ENCODE results near the gene ITGAX.
"Not testable (repeated sequence)": the region's sequence is repeated elsewhere in the genome, so short reads cannot be mapped to it uniquely, and the experiment has no call there.

ITGAX gene

GRCh38 chr16:31354394-31355291 lies at the start of gene ITGAX:
TSS of gene ITGAX (plus strand) at chr16:31355176. CDS start at chr16:31355255, 79 bp downstream.
- DNase-seq, result no peak

DNA sequence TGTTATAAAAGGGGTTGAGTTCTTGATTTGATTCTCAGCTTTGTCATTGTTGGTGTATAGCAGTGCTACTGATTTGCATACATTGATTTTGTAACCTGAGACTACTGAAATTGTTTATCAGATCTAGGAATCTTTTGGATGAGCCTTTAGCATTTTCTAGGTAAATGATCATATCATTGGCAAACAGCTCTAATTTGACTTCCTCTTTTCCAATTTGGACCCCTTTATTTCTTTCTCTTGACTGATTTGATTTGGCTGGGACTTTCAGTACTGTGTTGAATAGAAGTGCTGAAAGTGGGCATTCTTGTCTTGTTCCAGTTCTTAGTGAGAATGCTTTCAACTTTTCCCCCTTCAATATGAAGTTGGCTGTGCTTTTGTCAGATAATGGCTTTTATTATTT lies 49.8 kb upstream of the ITGAX start:
- no peak for DNase-seq

DNA sequence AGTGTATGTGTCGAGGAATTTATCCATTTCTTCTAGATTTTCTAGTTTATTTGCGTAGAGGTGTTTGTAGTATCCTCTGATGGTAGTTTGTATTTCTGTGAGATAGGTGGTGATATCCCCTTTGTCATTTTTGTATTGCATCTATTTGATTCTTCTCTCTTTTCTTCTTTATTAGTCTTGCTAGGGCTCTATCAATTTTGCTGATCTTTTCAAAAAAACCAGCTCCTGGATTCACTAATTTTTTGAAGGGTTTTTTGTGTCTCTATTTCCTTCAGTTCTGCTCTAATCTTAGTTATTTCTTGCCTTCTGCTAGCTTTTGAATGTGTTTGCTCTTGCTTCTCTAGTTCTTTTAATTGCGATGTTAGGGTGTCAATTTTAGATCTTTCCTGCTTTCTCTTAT lies 46.6 kb upstream of the ITGAX start:
- DNase-seq, result not testable (repeated sequence)

DNA sequence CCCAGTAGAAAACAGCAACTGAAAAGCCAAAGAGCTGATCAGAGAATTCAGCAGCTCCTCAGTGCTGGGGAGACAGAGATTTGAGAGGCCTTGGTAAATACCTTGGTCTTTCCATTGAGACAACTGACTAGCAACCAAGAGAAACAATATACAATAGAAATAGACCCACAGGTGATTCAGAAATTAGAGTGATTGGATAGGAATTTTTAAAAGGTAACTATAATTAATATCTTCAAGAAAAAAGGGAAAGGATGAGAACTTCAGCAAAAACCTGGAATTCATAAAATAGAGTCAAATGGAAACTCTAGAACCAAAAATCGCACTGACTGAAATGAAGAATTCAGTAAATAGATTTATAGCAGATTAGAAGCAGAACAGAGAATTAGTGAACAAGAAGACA lies 32.5 kb upstream of the ITGAX start:
- no peak for DNase-seq

GRCh38 chr16:31323959-31324629 lies 30.9 kb upstream of the ITGAX start:
- no peak for DNase-seq

- DNase-seq, result no peak
Measured at GRCh38 chr16:31325171-31325570, 29.8 kb upstream of the ITGAX start.

DNA sequence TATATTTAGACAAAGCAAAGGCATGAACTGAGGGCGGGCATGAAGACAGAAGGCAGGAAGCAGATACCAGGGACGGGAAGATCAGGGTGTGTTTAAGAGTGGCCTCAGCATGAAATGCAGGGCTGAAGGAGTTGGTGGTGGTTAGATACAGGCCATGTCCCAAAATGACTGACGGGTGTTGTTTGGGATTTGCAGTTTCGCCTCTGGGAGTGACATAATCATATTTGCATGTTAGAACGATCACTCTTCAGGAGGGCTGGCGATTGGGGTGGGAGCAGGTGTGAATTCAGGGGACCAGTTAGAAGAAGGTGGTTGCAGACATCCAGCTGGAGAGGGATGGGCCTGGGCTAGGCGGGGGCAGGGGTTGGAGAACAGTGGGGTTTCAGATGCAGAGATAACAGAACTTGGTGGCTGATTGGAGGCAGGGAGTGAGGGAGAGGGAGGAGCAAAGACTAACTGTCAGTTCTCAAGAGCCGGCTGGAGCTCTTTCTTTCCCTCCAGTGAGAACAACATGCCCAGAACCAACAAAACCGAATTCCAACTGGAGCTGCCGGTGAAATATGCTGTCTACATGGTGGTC lies 27.2 kb upstream of the ITGAX start:
- no peak for DNase-seq

DNA sequence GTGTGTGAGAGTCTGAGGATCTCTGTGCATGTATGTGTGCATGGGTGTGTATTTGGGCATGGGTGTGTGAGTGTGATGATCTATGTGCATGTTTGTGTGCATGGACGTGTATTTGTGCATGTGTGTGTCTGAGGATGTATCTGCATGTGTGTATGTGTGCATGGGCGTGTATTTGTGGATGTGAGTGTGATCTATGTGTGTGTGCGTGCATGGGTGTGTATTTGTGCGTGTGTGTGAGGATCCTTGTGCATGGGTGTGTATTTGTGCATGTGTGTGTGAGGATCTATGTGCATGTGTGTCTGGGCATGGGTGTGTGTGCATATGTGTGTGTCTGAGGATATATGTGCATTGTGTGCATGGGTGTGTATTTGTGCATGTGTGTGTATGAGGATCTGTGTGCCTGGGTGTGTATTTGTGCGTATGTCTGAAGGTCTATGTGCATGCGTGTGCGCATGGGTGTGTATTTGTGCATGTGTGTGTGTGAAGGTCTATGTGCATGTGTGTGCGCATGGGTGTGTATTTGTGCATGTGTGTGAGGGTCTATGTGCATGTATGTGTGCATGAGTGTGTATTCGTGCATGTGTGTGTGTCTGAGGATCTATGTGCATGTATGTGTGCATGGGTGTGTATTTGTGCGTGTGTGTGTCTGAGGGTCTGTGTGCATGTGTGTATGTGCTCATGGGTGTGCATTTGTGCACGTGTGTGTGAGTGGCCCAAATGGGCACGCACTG lies 26.5 kb upstream of the ITGAX start:
- no peak for DNase-seq

DNA sequence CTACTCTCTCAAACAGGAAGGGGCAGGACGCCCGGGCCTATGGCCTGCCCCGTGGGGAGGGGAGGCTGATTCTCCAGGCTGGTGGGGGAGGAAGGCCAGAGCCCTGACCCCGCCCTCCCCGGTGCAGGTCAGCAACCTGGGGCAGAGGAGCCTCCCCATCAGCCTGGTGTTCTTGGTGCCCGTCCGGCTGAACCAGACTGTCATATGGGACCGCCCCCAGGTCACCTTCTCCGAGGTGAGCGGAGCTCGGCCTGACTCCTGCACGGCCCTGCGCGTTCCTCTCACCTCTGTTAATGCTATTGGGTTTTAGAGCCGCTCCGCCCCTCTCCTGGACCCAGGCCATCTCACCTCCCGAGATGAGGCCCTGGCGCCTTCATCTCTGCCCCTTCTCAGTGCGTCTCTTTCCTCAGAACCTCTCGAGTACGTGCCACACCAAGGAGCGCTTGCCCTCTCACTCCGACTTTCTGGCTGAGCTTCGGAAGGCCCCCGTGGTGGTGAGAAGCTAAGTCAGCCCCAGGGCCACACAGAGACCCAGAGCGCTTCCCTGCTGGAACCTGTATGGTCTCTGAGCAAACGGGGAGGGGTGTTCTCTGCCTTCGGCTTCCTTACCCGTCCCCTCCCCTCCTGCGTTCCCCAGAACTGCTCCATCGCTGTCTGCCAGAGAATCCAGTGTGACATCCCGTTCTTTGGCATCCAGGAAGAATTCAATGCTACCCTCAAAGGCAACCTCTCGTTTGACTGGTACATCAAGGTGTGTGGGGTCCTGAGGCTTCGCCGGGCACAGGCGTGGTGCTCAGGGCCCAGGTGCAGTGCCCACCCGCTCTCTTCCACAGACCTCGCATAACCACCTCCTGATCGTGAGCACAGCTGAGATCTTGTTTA lies 25.1 kb upstream of the ITGAX start:
- no peak for DNase-seq

DNA sequence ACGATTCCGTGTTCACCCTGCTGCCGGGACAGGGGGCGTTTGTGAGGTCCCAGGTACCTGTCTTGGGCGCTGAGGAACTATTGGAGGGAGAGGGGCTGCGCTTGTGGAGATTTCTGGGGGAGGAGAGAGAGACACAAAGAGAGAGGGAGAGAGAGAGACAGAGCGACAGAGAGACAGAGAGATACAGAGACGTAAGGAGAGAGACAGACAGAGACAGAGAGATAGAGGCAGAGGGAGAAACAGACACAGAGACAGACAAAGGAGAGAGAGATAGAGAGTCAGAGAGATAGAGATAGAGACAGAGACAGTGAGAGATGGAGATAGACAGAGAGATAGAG lies 24.5 kb upstream of the ITGAX start:
- DNase-seq, result no peak

- DNase-seq, result no peak
Measured at GRCh38 chr16:31331141-31331764, 23.7 kb upstream of the ITGAX start.

- DNase-seq, result no peak
Measured at GRCh38 chr16:31331807-31332301, 23.1 kb upstream of the ITGAX start.

- no peak for DNase-seq
Measured at GRCh38 chr16:31332544-31332943, 22.4 kb upstream of the ITGAX start.

DNA sequence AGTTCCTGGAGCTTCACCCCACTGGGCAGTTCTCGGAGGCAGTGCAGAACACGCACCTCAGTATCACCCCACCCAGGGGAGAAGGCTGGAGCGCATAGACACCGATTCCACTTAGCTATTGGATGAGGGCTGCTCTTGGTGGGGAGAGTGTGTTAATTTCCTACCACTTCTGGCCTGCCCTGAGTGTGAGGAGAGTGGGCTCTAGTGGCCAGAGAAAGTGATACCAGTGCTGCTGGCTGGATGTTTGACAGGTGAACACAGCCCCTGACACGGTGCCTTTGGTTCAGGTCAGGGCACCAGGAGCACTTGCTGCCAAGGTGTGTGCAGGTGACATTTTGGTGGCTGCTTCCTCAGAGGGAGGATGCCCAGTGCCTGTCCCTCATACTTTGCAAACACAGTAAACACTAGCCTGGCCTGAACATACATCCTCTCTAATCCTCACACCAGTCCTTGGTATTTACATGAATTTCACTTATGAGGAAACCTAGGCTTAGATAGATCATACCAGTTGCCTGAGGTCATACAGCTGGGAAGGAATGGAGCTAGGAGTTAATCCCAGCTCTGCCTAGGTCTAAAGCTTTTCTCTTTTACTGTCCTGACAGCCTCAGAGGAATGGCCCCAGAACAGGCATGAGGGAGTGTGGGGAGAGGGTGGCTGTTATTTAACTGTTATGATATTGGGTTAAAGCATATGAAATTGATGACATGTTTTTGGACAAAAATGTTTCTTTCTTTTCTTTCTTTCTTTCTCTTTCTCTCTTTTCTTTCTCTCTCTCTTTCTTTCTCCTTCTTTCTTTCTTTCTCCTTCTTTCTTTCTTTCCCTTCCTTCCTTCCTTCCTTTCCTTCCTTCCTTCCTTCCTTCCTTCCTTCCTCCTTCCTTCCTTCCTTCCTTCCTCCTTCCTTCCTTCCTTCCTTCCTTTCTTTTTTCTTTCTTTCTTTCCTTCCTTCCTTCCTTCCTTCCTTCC lies 21.0 kb upstream of the ITGAX start:
- DNase-seq, result no peak

DNA sequence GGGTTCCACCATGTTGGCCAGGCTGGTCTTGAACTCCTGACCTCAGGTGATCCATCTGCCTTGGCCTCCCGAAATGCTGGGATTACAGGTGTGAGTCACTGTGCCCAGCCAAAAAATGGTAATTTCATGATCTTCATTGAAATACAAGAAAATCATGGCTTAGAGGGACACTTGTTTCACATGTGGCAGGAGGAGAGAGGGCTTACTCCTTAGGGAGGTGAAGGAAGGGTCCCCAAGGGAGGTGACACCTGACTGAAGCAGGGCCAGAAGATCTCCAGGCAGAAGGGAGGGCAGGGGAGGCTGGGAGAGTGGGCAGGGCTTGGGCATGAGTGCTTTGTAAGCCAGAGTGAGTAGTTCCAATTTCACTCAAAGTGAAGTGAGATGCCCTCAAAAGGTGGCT lies 20.0 kb upstream of the ITGAX start:
- DNase-seq, result no peak

DNA sequence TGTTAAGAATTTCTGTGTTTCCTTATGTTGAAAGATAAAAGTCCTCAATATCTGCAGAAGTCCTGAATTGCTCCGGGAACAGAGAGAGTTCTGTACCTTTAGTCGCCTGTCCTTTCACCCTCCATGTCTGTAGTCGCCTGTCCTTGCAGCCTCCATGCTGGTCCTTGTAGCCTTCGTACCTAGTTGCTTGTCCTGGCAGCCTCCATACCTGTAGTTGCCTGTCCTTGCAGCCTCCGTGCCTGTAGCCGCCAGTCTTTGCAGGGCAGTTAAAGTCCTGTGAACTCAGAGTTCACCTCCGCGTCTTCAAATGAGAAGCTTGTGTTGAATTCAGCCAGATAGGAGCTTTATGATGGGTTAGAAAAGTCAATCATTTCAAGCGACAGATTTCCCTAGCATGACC lies 19.5 kb upstream of the ITGAX start:
- no peak for DNase-seq

GRCh38 chr16:31338166-31338685 lies 16.8 kb upstream of the ITGAX start:
- not testable (repeated sequence) for DNase-seq

DNA sequence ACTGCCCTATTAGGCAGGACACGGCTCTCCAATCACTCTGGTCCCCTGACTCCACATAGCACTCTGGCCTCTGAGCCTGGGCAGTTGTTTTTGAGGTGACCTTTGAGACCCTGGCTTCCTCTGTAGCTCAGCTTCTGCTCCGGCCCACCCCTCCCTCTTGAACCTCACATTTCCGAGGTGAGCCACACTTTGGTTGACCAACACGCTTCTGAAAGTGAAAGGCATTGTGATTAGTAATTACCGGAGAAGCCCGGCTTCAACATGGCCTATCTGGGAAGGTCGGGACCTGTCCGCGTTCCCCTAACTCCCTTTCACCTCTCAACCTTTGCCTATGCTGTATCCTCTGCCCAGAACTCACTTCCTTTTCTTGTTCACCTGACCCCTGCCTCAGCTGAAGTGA lies 10.3 kb upstream of the ITGAX start:
- no peak for DNase-seq

DNA sequence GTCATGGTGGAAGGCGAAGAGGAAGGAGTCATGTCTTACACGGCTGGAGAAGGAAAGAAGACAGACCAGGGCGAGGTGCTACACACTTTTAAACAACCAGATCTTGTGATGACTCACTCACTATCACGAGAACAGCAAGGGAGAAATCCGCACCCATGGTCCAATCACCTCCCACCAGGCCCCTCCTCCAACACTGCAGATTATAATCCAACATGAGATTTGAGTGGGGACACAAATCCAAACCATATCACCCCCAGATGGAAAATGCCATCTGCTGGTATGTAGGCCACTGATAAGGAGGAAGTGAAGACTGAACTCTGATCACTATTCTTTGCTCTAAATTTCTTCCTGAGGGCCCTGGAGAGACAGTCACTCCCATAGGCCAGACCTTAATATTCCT lies 7.5 kb upstream of the ITGAX start:
- DNase-seq, result no peak

GRCh38 chr16:31348579-31348978 lies 6.4 kb upstream of the ITGAX start:
- DNase-seq, result no peak

All from DMS153 (cell line).